ENCODE results near the gene ACCSL.

ACCSL gene

DNA sequence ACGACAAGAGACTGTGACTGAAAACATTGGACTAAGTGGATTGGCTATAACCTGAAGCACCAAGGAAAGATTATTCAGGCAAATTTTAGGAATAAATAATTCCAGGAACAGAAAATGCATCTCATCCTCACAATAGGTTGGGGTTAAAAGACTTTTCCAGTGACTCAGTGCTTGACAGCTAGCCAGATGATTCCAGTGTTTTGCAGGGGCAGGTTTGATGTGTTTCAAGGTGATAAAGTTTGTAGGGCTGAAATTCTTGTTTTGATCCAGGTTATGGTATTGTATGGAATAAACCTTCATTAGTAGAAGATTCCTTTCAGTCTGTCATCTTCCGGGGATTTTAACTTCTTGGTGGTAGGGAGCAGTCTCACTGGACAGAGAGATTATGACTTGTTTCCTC, 50.0 kb downstream of the ACCSL start:
- DNase-seq (ENCODE audit: low spot score), result no peak

GRCh38 chr11:44101098-44101497, 53.3 kb downstream of the ACCSL start:
- DNase-seq (ENCODE audit: low spot score), result no peak

DNA sequence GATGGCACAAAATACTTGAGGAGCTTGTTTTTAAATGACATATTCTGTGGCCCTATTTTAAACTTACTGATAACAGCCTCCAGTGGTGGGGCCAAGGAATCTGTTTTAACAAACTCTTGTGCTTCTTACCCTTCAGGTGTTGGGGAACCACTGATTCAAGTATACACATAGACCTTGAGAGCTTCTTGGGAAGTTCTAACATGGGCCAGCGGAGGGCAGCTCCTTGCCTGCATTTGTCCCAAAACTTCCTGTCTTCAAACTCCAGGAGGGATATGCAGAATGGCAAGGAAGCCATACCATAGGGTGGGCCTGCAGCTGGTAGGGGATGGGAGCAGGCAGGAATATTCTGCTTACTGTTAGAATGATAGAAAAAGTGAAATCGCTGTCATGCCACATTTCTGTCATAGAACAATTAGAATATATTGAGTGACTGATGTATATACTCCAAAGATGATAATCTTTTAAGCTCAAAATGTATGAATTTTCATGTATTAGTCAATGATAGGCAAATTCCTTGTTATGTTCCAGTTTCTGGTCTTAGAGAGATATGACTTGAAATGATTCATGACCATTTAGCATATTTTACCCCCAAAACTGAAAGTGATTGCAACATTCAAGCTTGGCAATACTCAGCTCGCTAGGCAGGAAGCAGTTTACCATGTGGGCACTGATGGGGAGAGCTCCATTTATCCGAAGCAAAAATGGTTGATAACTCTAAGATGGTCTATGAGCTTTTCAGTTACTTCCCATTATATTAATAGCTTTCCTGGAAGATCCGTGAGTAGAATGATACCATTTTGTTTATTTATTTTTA, 56.9 kb downstream of the ACCSL start:
- no peak for DNase-seq (ENCODE audit: low spot score)

- no peak for DNase-seq (ENCODE audit: low spot score)
Observed at GRCh38 chr11:44108260-44108659, 60.5 kb downstream of the ACCSL start.

All from kidney capillary endothelial cell (primary cell).